CD4-positive, alpha-beta T cell treated with Interferon gamma for 1 hour (primary cell): ENCODE measurements around the gene LRRC45.

Experiments
- DNase-seq: peaks from one replicate; pipeline ENCODE4 v3.0.0-alpha.2; 2020

The LRRC45 gene

GRCh38 chr17:82008258-82008940 lies 14.7 kb upstream of the LRRC45 start:
- no peak for DNase-seq

- DNase-seq = no peak
These were observed 14.1 kb upstream of the LRRC45 start for GRCh38 chr17:82008941-82009405.

- no peak for DNase-seq
These were observed 13.7 kb upstream of the LRRC45 start for GRCh38 chr17:82009413-82009812.

- DNase-seq = no peak
These were observed 12.3 kb upstream of the LRRC45 start for GRCh38 chr17:82010575-82011525.

GRCh38 chr17:82011617-82012187 lies 11.4 kb upstream of the LRRC45 start:
- no peak for DNase-seq

- DNase-seq = no peak
These were observed 10.9 kb upstream of the LRRC45 start for GRCh38 chr17:82012261-82012639.

GRCh38 chr17:82012640-82013295 lies 10.3 kb upstream of the LRRC45 start:
- DNase-seq = no peak

GRCh38 chr17:82013341-82013740 lies 9.8 kb upstream of the LRRC45 start:
- no peak for DNase-seq

- DNase-seq = no peak
These were observed 9.3 kb upstream of the LRRC45 start for GRCh38 chr17:82013772-82014321.

- no peak for DNase-seq
These were observed 8.7 kb upstream of the LRRC45 start for GRCh38 chr17:82014432-82014831.

GRCh38 chr17:82014971-82015310 lies 8.2 kb upstream of the LRRC45 start:
- no peak for DNase-seq

- no peak for DNase-seq
These were observed 7.7 kb upstream of the LRRC45 start for GRCh38 chr17:82015311-82015971.

GRCh38 chr17:82016061-82016874 lies 6.8 kb upstream of the LRRC45 start:
- DNase-seq = no peak

GRCh38 chr17:82016875-82017459 lies 6.1 kb upstream of the LRRC45 start:
- DNase-seq = no peak

GRCh38 chr17:82017612-82018151 lies 5.4 kb upstream of the LRRC45 start:
- DNase-seq = no peak

GRCh38 chr17:82018152-82018988 lies 4.7 kb upstream of the LRRC45 start:
- DNase-seq = no peak

- no peak for DNase-seq
These were observed 4.0 kb upstream of the LRRC45 start for GRCh38 chr17:82018989-82019689.

- peak; percentile 51 for DNase-seq
These were observed 3.2 kb upstream of the LRRC45 start for GRCh38 chr17:82019690-82020571.
